GM18951 (cell line): ENCODE measurements around the gene ST8SIA4.

Experiments
- POLR2A ChIP-seq: IDR thresholded peaks from 4 replicates; pipeline ENCODE4 v1.6.1; 2011; ENCODE audit warnings: mild to moderate bottlenecking; ENCODE audit not compliant: insufficient read length, insufficient read depth; ENCODE audit errors: extremely low read depth
- in situ Hi-C: fragments of 300-500 bp; cut with MboI; formaldehyde crosslinking; loops from one replicate; pipeline ENCODE4 v1.12.0; 2022; ENCODE audit warnings: low sequenced_read_pairs, mixed read lengths, inconsistent platforms; ENCODE audit not compliant: unreplicated experiment

The ST8SIA4 gene

GRCh38 chr5:100772006-100772405 is 131.1 kb downstream of the ST8SIA4 start:
- in situ Hi-C loops, result no loop called here
- TF ChIP-seq POLR2A, result no peak

- in situ Hi-C loops, result no loop called here
- no peak for TF ChIP-seq POLR2A
Measured at GRCh38 chr5:100771181-100771580, 131.9 kb downstream of the ST8SIA4 start.

- no peak for TF ChIP-seq POLR2A
- in situ Hi-C loops, result no loop called here
Measured at GRCh38 chr5:100768221-100768620, 134.9 kb downstream of the ST8SIA4 start.

GRCh38 chr5:100762995-100763394 is 140.1 kb downstream of the ST8SIA4 start:
- in situ Hi-C loops, result no loop called here
- no peak for TF ChIP-seq POLR2A

GRCh38 chr5:100762108-100762507 is 141.0 kb downstream of the ST8SIA4 start:
- no peak for TF ChIP-seq POLR2A
- in situ Hi-C loops, result no loop called here

GRCh38 chr5:100761192-100761591 is 141.9 kb downstream of the ST8SIA4 start:
- no peak for TF ChIP-seq POLR2A
- in situ Hi-C loops, result no loop called here

- in situ Hi-C loops, result no loop called here
- TF ChIP-seq POLR2A, result no peak
Measured at GRCh38 chr5:100760688-100761087, 142.4 kb downstream of the ST8SIA4 start.

GRCh38 chr5:100758780-100759179 is 144.3 kb downstream of the ST8SIA4 start:
- in situ Hi-C loops, result no loop called here
- no peak for TF ChIP-seq POLR2A

- in situ Hi-C loops, result no loop called here
- TF ChIP-seq POLR2A, result no peak
Measured at GRCh38 chr5:100758306-100758705, 144.8 kb downstream of the ST8SIA4 start.

- TF ChIP-seq POLR2A, result no peak
- in situ Hi-C loops, result no loop called here
Measured at GRCh38 chr5:100757618-100758017, 145.5 kb downstream of the ST8SIA4 start.
